Vagina (tissue), 2 donors: ENCODE measurements around the gene SETX. TPM values are rescaled to one million over a fixed set of nuclear protein-coding genes. Genes with fewer than 3 reads are reported as not detected.

ENCODE experiments used
- DNase-seq, 2 donors: peaks; one replicate each; pipeline ENCODE4 v3.0.0-alpha.2; 2017; ENCODE audit errors: extremely low spot score in 2 of 2
- H3K27ac ChIP-seq: fragments of 200-600 bp; sonication (generic); one replicate; pipeline ENCODE4 v1.5.1; 2019
- H3K27me3 ChIP-seq: fragments of 200-600 bp; sonication (generic); one replicate; pipeline ENCODE4 v1.5.1; 2019
- H3K36me3 ChIP-seq, 2 donors: fragments of 200-600 bp; sonication (generic); one replicate each; pipeline ENCODE4 v1.5.1; 2017 to 2019
- H3K4me1 ChIP-seq: fragments of 200-600 bp; sonication (generic); one replicate; pipeline ENCODE4 v1.5.1; 2019
- H3K4me3 ChIP-seq, 2 donors: fragments of 200-600 bp; sonication (generic); 1 replicate in 1 of 2; 2 replicates in 1 of 2; pipeline ENCODE4 v1.5.1; 2016 to 2019
- H3K9me3 ChIP-seq: fragments of 200-600 bp; sonication (generic); one replicate; pipeline ENCODE4 v1.5.1; 2019
- CTCF ChIP-seq, 3 experiments: fragments of 450-650 bp in 2 of 3; fragments of 200-600 bp in 1 of 3; sonication (generic) in 1 of 3; IDR thresholded peaks; one replicate each; pipeline ENCODE4 v1.5.1; 2017 to 2019; ENCODE audit warnings: antibody characterized with exemption in 3 of 3, mild to moderate bottlenecking in 2 of 3, moderate library complexity in 2 of 3
- POLR2A ChIP-seq, 2 donors: fragments of 450-650 bp; IDR thresholded peaks; one replicate each; pipeline ENCODE4 v1.6.1; 2017; ENCODE audit warnings: antibody characterized with exemption in 2 of 2, mild to moderate bottlenecking in 2 of 2, moderate library complexity in 2 of 2
- POLR2AphosphoS5 ChIP-seq, 2 donors: sonication (generic); formaldehyde crosslinking; IDR thresholded peaks; one replicate each; pipeline ENCODE4 v1.9.0; 2017; ENCODE audit warnings: antibody characterized with exemption in 2 of 2, mild to moderate bottlenecking in 2 of 2, low read depth in 1 of 2; ENCODE audit not compliant: insufficient read depth in 1 of 2
- intact Hi-C: fragments of 100-400 bp; cut with DNase I; formaldehyde crosslinking; loops from one replicate; pipeline ENCODE4 v1.15.1; 2023
- total RNA-seq: library from RNA; depleted of rRNA; stranded (reverse); fragments of >200 nt; gene quantifications from one replicate; pipeline ENCODE4 v1.2.3, GENCODE V29; 2016

SETX gene
- total RNA-seq, 1 donor from 2014 or later: 44.2 TPM

- H3K4me1 ChIP-seq: no peaks in the 10 kb centered on the region
- H3K4me3 ChIP-seq: no peak overlapping the region
- H3K27me3 ChIP-seq: no peaks in the 10 kb centered on the region
- H3K27ac ChIP-seq: no peak overlapping the region
- no peak for DNase-seq
- no peaks in the 10 kb centered on the region for H3K9me3 ChIP-seq
- TF ChIP-seq CTCF (IDR thresholded peaks at IDR 0.05) (no peak), POLR2A (IDR thresholded peaks at IDR 0.05) (no peak), POLR2AphosphoS5 (IDR thresholded peaks at IDR 0.05; ENCODE audit: insufficient read depth in 1 of 2, low read depth in 1 of 2) (no peak)
- intact Hi-C loops: no loop called here
- no peaks in the 10 kb centered on the region for H3K36me3 ChIP-seq
These were observed 13.0 kb upstream of the SETX start for GRCh38 chr9:132367613-132368313.

- no peaks in the 10 kb centered on the region for H3K9me3 ChIP-seq
- no peak overlapping the region for H3K27ac ChIP-seq
- no peaks in the 10 kb centered on the region for H3K36me3 ChIP-seq
- intact Hi-C loops: no loop called here
- no peaks in the 10 kb centered on the region for H3K27me3 ChIP-seq
- TF ChIP-seq POLR2AphosphoS5 (IDR thresholded peaks at IDR 0.05; ENCODE audit: insufficient read depth in 1 of 2, low read depth in 1 of 2) (no peak), CTCF (IDR thresholded peaks at IDR 0.05) (no peak), POLR2A (IDR thresholded peaks at IDR 0.05) (no peak)
- H3K4me1 ChIP-seq: no peaks in the 10 kb centered on the region
- H3K4me3 ChIP-seq: no peak overlapping the region
- DNase-seq: no peak
These were observed 11.7 kb upstream of the SETX start for GRCh38 chr9:132366481-132366880.

- intact Hi-C loops: no loop called here
These were observed 11.2 kb upstream of the SETX start for GRCh38 chr9:132365986-132366385.

GRCh38 chr9:132364068-132364467 is 9.3 kb upstream of the SETX start:
- H3K4me3 ChIP-seq: no peak overlapping the region
- no peak for DNase-seq
- TF ChIP-seq CTCF (IDR thresholded peaks at IDR 0.05) (no peak), POLR2A (IDR thresholded peaks at IDR 0.05) (no peak), POLR2AphosphoS5 (IDR thresholded peaks at IDR 0.05; ENCODE audit: insufficient read depth in 1 of 2, low read depth in 1 of 2) (no peak)
- intact Hi-C loops: no loop called here
- H3K36me3 ChIP-seq: no peaks in the 10 kb centered on the region
- H3K4me1 ChIP-seq: no peaks in the 10 kb centered on the region
- H3K27me3 ChIP-seq: no peaks in the 10 kb centered on the region
- H3K9me3 ChIP-seq: no peaks in the 10 kb centered on the region
- H3K27ac ChIP-seq: no peak overlapping the region

More at GRCh38 chr9:132365986-132366385, 11.2 kb upstream of the SETX start:
- TF ChIP-seq POLR2AphosphoS5 (IDR thresholded peaks at IDR 0.05; ENCODE audit: insufficient read depth in 1 of 2, low read depth in 1 of 2) (no peak), POLR2A (IDR thresholded peaks at IDR 0.05) (no peak), CTCF (IDR thresholded peaks at IDR 0.05) (no peak)
- Histone ChIP-seq H3K27me3 (no peaks in the 10 kb centered on the region), H3K4me1 (no peaks in the 10 kb centered on the region), H3K4me3 (no peak overlapping the region), H3K36me3 (no peaks in the 10 kb centered on the region), H3K27ac (no peak overlapping the region), H3K9me3 (no peaks in the 10 kb centered on the region)
- no peak for DNase-seq

GRCh38 chr9:132357764-132358163 is 3.0 kb upstream of the SETX start:
- intact Hi-C loops: no loop called here
- no peak for DNase-seq
- peaks cover 0 to 7% of the 10 kb centered on the region in 2 donors for H3K36me3 ChIP-seq
- H3K4me3 ChIP-seq: no peak overlapping the region
- no peaks in the 10 kb centered on the region for H3K27me3 ChIP-seq
- peaks cover 15% of the 10 kb centered on the region for H3K4me1 ChIP-seq
- TF ChIP-seq POLR2A (IDR thresholded peaks at IDR 0.05): no peak
- no peak for TF ChIP-seq CTCF (IDR thresholded peaks at IDR 0.05)
- no peak for TF ChIP-seq POLR2AphosphoS5 (IDR thresholded peaks at IDR 0.05; ENCODE audit: insufficient read depth in 1 of 2, low read depth in 1 of 2)
- H3K9me3 ChIP-seq: no peaks in the 10 kb centered on the region
- H3K27ac ChIP-seq: no peak overlapping the region
